ENCODE data around the gene PDE6C. TPM values are rescaled to one million over a fixed set of nuclear protein-coding genes. Genes with fewer than 3 reads are reported as not detected.

PDE6C gene
- polyA plus RNA-seq, 1 of the 3 experiments (the other 2 are of a cell fraction), result not detected

DNA sequence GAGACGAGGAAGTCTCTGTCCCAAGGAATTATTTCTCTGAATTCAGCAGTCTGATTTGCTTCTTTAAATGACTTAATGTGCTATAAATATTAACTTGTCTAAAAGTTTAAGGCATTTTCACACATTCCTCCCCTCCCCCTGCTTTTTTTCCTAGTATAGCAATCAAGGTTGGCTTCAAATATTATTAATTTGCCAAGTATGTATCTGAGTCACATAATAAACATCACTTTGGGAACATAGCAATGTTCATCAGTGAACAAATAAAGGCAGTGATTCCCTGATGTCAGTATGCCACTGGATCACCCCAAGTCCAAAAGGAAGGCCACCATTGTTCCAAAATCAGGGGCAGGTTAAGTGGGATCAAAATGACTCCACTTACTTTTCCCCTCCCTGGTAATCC lies 40.5 kb downstream of the PDE6C start:
- no peaks in the 10 kb centered on the region for H3K27me3 ChIP-seq (ENCODE audit: insufficient read depth)
- TF ChIP-seq, protein P1, sequence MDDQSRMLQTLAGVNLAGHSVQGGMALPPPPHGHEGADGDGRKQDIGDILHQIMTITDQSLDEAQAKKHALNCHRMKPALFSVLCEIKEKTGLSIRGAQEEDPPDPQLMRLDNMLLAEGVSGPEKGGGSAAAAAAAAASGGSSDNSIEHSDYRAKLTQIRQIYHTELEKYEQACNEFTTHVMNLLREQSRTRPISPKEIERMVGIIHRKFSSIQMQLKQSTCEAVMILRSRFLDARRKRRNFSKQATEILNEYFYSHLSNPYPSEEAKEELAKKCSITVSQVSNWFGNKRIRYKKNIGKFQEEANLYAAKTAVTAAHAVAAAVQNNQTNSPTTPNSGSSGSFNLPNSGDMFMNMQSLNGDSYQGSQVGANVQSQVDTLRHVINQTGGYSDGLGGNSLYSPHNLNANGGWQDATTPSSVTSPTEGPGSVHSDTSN (IDR thresholded peaks at IDR 0.05), result no peak
- TF ChIP-seq FOSL2 (IDR thresholded peaks at IDR 0.05; ENCODE audit: borderline replicate concordance, low read depth) (0 out of 2 replicates have a peak, but pooled peaks have one; percentile 5), RFX5 (IDR thresholded peaks at IDR 0.05; ENCODE audit: low read length) (no peak), TAF1 (IDR thresholded peaks at IDR 0.05; ENCODE audit: borderline replicate concordance, low read depth, low read length) (no peak)
- TF ChIP-seq, protein P2, sequence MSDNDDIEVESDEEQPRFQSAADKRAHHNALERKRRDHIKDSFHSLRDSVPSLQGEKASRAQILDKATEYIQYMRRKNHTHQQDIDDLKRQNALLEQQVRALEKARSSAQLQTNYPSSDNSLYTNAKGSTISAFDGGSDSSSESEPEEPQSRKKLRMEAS (IDR thresholded peaks at IDR 0.05; ENCODE audit: low read depth), result no peak
- H3K9me2 ChIP-seq, result no peaks in the 10 kb centered on the region
- no peaks in the 10 kb centered on the region for H3F3A ChIP-seq (replicated peaks; ENCODE audit: insufficient read depth)
- no peaks in the 10 kb centered on the region for H3K79me2 ChIP-seq (ENCODE audit: insufficient read depth)
- H3K4me3 ChIP-seq (ENCODE audit: low read depth in 2 of 2, low read length in 1 of 2), result no peak overlapping the region
- CTCF ChIA-PET, result no interaction called here
- 70% methylated on average over 1 of the region's 1 CpG for WGBS (ENCODE audit: low lambda C conversion rate)
- no peaks in the 10 kb centered on the region for H4K20me1 ChIP-seq (ENCODE audit: insufficient read depth)
- H2AFZ ChIP-seq (ENCODE audit: low read depth), result no peak overlapping the region; the same call in 1 of the 2 replicates
- no peaks in the 10 kb centered on the region for H3K9me3 ChIP-seq
- no peak overlapping the region for H3K27ac ChIP-seq (ENCODE audit: low read depth in 2 of 2, low read length in 1 of 2)
- POLR2A ChIA-PET, result no interaction called here
- no peaks in the 10 kb centered on the region for H3K4me1 ChIP-seq (ENCODE audit: control insufficient read depth in 1 of 2, insufficient read depth in 2 of 2, low read depth in 1 of 2, low read length in 1 of 2)
- H3K36me3 ChIP-seq (replicated peaks in 1 of 2; ENCODE audit: control insufficient read depth in 1 of 2, insufficient read depth in 2 of 2, low read length in 1 of 2), result no peaks in the 10 kb centered on the region
- H3K9ac ChIP-seq, result no peak overlapping the region
- H3K4me2 ChIP-seq, result no peak overlapping the region
- DNase-seq, result no peak

DNA sequence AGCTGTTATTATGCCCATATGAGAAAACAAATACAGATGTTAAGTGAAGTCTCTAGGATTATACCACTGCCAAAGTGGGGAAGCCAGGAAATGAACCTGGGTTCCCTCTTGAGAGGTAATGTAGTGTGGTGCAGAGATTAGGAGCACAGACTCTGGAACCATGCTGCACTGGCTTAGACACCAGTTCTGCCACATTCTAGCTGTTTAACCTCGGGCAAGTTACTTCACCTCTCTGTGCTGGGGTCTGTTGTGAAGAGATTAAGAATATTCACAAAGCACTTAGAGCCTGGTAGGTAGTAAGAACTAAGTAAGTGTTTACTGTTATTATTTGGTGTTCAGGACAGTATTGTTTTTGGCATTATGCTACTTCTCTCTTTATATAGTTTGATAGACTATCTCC lies 41.9 kb downstream of the PDE6C start:
- H3K4me3 ChIP-seq (ENCODE audit: low read depth in 2 of 2, low read length in 1 of 2), result no peak overlapping the region
- no peaks in the 10 kb centered on the region for H3K79me2 ChIP-seq (ENCODE audit: insufficient read depth)
- DNase-seq, result no peak
- H3F3A ChIP-seq (replicated peaks; ENCODE audit: insufficient read depth), result no peaks in the 10 kb centered on the region
- H3K9me3 ChIP-seq, result no peaks in the 10 kb centered on the region
- no peaks in the 10 kb centered on the region for H3K27me3 ChIP-seq (ENCODE audit: insufficient read depth)
- POLR2A ChIA-PET, result no interaction called here
- no peak for TF ChIP-seq TAF1 (IDR thresholded peaks at IDR 0.05; ENCODE audit: borderline replicate concordance, low read depth, low read length)
- no peak for TF ChIP-seq MEF2A (IDR thresholded peaks at IDR 0.05; ENCODE audit: borderline replicate concordance, low read depth)
- TF ChIP-seq POLR2AphosphoS5 (IDR thresholded peaks at IDR 0.05; ENCODE audit: low read depth, low read length), result no peak
- TF ChIP-seq EZH2phosphoT487 (IDR thresholded peaks at IDR 0.05; ENCODE audit: borderline replicate concordance, low read depth), result no peak
- TF ChIP-seq, protein P1 (IDR thresholded peaks at IDR 0.05), result no peak
- TF ChIP-seq ELF1 (IDR thresholded peaks at IDR 0.05), result no peak
- no peak for TF ChIP-seq NRF1 (IDR thresholded peaks at IDR 0.05; ENCODE audit: low read depth, low read length)
- 67% methylated on average over 1 of the region's 1 CpG for WGBS (ENCODE audit: low lambda C conversion rate)
- no peak overlapping the region for H3K9ac ChIP-seq
- CTCF ChIA-PET, result interaction anchor here (0.7 to 1.1 kb wide), 3 partner anchors 30 to 99 kb away, joined by 3 to 5 read pairs (median 3); no protein-coding TSS in a partner anchor
- no peak overlapping the region for H3K4me2 ChIP-seq
- no peak overlapping the region for H2AFZ ChIP-seq (ENCODE audit: low read depth)
- H3K36me3 ChIP-seq (replicated peaks in 1 of 2; ENCODE audit: control insufficient read depth in 1 of 2, insufficient read depth in 2 of 2, low read length in 1 of 2), result no peaks in the 10 kb centered on the region
- no peaks in the 10 kb centered on the region for H3K4me1 ChIP-seq (ENCODE audit: control insufficient read depth in 1 of 2, insufficient read depth in 2 of 2, low read depth in 1 of 2, low read length in 1 of 2)
- H4K20me1 ChIP-seq (ENCODE audit: insufficient read depth), result no peaks in the 10 kb centered on the region
- no peaks in the 10 kb centered on the region for H3K9me2 ChIP-seq
- no peak overlapping the region for H3K27ac ChIP-seq (ENCODE audit: low read depth in 2 of 2, low read length in 1 of 2)

Data from SK-N-SH (cell line).